NT2/D1 (cell line): ENCODE results near the gene LST1.

Source experiments
- DNase-seq: peaks from one replicate; pipeline ENCODE4 v3.0.0-alpha.2; 2011; ENCODE audit warnings: low read depth, low spot score
- H3K27me3 ChIP-seq: 2 replicates; pipeline ENCODE4 v1.6.0; 2011; ENCODE audit warnings: mild to moderate bottlenecking; ENCODE audit not compliant: insufficient read length, insufficient read depth
- H3K36me3 ChIP-seq: 2 replicates; pipeline ENCODE4 v1.6.1; 2011; ENCODE audit warnings: mild to moderate bottlenecking, low read length, mixed read lengths; ENCODE audit not compliant: insufficient read depth, insufficient read length
- H3K4me1 ChIP-seq: 2 replicates; pipeline ENCODE4 v1.5.1; 2011; ENCODE audit not compliant: insufficient read depth, insufficient read length
- H3K4me3 ChIP-seq: 2 replicates; pipeline ENCODE4 v1.5.1; 2011; ENCODE audit warnings: low read depth; ENCODE audit not compliant: insufficient read length
- H3K9ac ChIP-seq: 2 replicates; pipeline ENCODE4 v1.6.0; 2011; ENCODE audit warnings: low read depth; ENCODE audit not compliant: insufficient read length
- H3K9me3 ChIP-seq: 2 replicates; pipeline ENCODE4 v1.5.1; 2011; ENCODE audit warnings: mild to moderate bottlenecking, low read length; ENCODE audit not compliant: insufficient read depth
- SUZ12 ChIP-seq: IDR thresholded peaks from 2 replicates; pipeline ENCODE4 v1.6.1; 2011; ENCODE audit not compliant: insufficient read length, insufficient read depth; ENCODE audit errors: extremely low read depth
- YY1 ChIP-seq: IDR thresholded peaks from 2 replicates; pipeline ENCODE4 v1.6.1; 2011; ENCODE audit not compliant: insufficient read length, insufficient read depth
- ZNF274 ChIP-seq: IDR thresholded peaks from 2 replicates; pipeline ENCODE4 v1.6.1; 2011; ENCODE audit warnings: mild to moderate bottlenecking, low read depth, low read length

Gene LST1

DNA sequence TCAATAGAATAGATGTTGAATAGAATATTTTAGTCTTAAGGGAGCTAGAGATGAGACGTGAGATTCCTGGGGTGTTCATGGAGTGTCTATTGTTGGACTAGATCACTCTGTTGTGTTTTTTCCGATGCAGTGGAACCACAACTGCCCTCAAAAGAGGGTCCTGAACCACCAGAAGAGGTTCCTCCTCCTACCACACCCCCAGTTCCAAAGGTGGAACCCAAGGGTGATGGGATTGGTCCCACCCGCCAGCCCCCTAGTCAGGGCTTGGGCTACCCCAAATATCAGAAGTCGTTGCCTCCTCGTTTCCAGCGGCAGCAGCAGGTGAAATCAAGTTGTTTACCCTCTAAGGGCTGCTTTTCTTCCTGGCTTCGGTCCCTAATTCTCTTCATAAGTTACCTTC is 42.9 kb downstream of the LST1 start:
- DNase-seq = no peak
- TF ChIP-seq YY1 = no peak
- TF ChIP-seq SUZ12 = no peak
- no peak for TF ChIP-seq ZNF274
- no peaks in the 10 kb centered on the region for H3K27me3 ChIP-seq
- peaks cover 5% of the 10 kb centered on the region for H3K4me1 ChIP-seq
- H3K4me3 ChIP-seq = no peak overlapping the region
- H3K36me3 ChIP-seq = peaks cover 97% of the 10 kb centered on the region
- no peak overlapping the region for H3K9ac ChIP-seq
- H3K9me3 ChIP-seq = no peaks in the 10 kb centered on the region

DNA sequence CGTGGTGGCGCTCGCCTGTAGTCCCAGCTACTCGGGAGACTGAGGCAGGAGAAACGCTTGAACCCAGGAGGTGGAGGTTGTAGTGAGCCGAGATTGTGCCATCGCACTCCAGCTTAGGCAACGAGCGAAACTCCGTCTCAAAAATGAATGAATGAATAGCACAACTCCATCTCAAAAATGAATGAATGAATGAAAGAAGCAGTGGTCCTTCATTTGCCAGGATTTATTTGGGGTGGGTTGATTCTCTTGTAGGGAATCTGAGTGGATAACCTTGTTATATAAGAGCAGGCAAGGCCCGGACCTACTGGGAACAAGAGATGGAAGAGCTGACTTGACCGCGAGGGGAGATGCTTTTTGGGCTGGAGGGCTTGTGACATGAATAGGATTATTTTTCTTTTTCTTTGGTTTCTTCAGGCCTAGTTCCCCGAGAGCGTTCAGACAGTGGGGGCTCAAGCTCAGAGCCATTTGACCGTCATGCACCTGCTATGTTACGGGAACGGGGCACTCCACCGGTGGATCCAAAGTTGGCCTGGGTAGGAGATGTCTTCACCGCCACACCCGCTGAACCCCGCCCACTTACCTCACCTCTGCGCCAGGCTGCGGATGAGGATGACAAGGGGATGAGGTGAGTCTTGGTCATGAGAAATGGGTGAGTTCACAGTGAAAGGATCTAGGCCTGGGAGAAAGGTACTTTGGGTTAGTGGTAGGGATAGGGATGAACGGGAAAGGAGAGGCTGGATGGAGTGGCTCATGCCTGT is 44.3 kb downstream of the LST1 start:
- H3K4me3 ChIP-seq = no peak overlapping the region

DNA sequence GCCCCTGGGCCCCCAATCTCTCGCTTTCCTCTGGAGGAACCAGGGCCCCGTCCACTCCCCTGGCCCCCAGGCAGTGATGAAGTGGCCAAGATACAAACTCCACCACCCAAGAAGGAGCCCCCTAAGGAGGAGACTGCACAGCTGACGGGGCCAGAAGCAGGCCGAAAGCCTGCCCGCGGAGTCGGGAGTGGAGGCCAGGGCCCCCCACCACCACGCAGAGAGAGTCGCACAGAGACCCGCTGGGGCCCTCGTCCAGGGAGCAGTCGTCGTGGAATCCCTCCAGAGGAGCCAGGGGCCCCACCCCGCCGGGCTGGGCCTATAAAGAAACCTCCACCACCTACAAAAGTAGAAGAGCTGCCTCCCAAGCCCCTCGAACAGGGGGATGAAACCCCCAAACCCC is 45.1 kb downstream of the LST1 start:
- H3K4me1 ChIP-seq = peaks cover 2% of the 10 kb centered on the region
- H3K9me3 ChIP-seq = no peaks in the 10 kb centered on the region
- peaks cover 97% of the 10 kb centered on the region for H3K36me3 ChIP-seq
- TF ChIP-seq SUZ12 (no peak), ZNF274 (no peak), YY1 (no peak)
- H3K27me3 ChIP-seq = no peaks in the 10 kb centered on the region
- no peak overlapping the region for H3K9ac ChIP-seq
- no peak overlapping the region for H3K4me3 ChIP-seq
- no peak for DNase-seq

More for the DNA sequence above, 44.3 kb downstream of the LST1 start:
- DNase-seq = no peak
- Histone ChIP-seq H3K36me3 (peaks cover 97% of the 10 kb centered on the region), H3K4me1 (peaks cover 3% of the 10 kb centered on the region), H3K27me3 (no peaks in the 10 kb centered on the region), H3K9me3 (no peaks in the 10 kb centered on the region), H3K9ac (no peak overlapping the region)
- TF ChIP-seq YY1 = no peak
- TF ChIP-seq SUZ12 = no peak
- no peak for TF ChIP-seq ZNF274

DNA sequence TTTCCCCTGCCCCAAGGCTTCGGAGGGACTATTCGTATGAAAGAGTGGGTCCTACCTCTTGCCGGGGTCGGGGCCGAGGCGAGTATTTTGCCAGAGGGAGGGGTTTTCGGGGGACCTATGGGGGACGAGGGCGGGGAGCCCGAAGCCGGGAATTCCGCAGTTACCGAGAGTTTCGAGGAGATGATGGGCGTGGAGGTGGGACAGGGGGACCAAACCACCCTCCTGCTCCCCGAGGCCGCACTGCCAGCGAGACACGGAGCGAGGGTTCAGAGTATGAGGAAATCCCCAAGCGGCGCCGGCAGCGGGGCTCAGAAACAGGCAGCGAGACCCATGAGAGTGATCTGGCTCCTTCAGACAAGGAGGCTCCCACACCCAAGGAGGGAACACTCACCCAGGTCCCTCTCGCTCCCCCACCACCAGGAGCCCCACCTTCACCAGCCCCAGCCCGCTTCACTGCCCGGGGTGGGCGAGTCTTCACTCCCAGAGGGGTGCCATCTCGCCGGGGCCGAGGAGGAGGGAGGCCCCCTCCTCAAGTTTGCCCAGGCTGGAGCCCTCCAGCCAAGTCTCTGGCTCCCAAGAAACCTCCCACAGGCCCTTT is 45.7 kb downstream of the LST1 start:
- Histone ChIP-seq H3K36me3 (peaks cover 97% of the 10 kb centered on the region), H3K9me3 (no peaks in the 10 kb centered on the region)

DNA sequence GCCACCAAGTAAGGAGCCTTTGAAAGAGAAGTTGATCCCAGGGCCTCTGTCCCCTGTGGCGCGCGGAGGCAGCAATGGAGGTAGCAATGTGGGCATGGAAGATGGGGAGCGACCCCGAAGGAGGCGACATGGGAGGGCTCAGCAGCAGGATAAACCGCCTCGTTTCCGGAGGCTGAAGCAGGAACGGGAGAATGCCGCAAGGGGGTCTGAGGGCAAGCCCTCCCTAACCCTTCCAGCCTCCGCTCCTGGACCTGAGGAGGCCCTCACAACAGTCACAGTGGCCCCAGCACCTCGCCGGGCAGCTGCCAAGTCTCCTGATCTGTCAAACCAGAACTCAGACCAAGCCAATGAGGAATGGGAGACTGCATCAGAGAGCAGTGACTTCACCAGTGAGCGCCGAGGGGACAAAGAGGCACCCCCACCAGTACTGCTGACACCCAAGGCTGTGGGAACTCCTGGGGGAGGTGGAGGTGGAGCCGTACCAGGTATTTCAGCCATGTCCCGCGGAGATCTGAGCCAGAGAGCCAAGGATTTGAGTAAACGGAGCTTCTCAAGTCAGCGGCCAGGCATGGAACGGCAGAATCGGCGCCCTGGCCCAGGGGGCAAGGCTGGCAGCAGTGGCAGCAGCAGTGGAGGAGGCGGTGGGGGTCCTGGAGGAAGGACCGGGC is 46.3 kb downstream of the LST1 start:
- Histone ChIP-seq H3K36me3 (peaks cover 97% of the 10 kb centered on the region), H3K27me3 (no peaks in the 10 kb centered on the region), H3K4me1 (peaks cover 2% of the 10 kb centered on the region), H3K4me3 (no peak overlapping the region), H3K9ac (no peak overlapping the region), H3K9me3 (no peaks in the 10 kb centered on the region)
- TF ChIP-seq YY1 = no peak
- TF ChIP-seq ZNF274 = no peak
- no peak for TF ChIP-seq SUZ12
- DNase-seq = no peak

More for the DNA sequence above, 45.7 kb downstream of the LST1 start:
- Histone ChIP-seq H3K27me3 (no peaks in the 10 kb centered on the region), H3K4me1 (peaks cover 2% of the 10 kb centered on the region), H3K9ac (no peak overlapping the region), H3K4me3 (no peak overlapping the region)
- no peak for DNase-seq
- TF ChIP-seq ZNF274 (no peak), SUZ12 (no peak), YY1 (no peak)

DNA sequence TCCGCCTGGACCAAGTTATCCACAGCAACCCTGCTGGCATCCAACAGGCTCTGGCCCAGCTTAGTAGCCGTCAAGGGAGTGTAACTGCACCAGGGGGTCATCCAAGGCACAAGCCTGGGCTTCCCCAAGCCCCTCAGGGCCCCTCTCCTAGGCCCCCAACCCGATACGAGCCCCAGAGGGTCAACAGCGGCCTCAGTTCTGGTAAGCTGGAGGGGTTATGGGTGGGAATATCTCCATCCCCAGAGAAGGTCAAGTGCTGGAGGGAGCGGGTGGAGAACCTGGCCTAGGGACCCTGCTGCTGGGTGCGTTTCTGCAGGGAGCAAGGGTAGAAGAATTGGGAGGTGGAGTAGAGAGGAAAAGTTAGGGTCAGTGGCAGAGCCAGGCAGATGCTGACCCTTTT is 47.4 kb downstream of the LST1 start:
- Histone ChIP-seq H3K27me3 (no peaks in the 10 kb centered on the region), H3K9me3 (no peaks in the 10 kb centered on the region), H3K4me1 (peaks cover 2% of the 10 kb centered on the region), H3K4me3 (no peak overlapping the region), H3K36me3 (peaks cover 94% of the 10 kb centered on the region), H3K9ac (no peak overlapping the region)
- TF ChIP-seq ZNF274 (no peak), YY1 (no peak), SUZ12 (no peak)
- DNase-seq = no peak

DNA sequence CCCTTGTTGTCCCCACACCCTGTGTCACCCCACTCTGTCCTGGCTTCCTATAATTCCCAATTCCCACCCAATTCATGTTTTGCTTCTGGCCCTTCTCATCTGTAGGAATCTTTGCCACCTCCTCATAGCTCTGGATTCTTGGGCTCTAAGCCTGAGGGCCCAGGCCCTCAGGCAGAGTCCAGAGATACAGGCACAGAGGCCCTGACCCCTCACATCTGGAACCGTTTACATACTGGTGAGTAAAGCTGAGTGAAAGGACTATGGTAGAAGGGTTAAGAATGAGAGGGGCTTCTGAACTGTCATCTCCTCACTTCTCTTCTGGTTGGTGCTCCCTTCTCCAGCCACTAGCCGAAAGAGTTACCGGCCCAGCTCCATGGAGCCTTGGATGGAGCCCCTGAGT is 48.1 kb downstream of the LST1 start:
- no peaks in the 10 kb centered on the region for H3K9me3 ChIP-seq
- peaks cover 2% of the 10 kb centered on the region for H3K4me1 ChIP-seq
- H3K9ac ChIP-seq = no peak overlapping the region
- no peak overlapping the region for H3K4me3 ChIP-seq
- peaks cover 90% of the 10 kb centered on the region for H3K36me3 ChIP-seq
- TF ChIP-seq SUZ12 = no peak
- TF ChIP-seq ZNF274 = no peak
- no peak for TF ChIP-seq YY1
- H3K27me3 ChIP-seq = no peaks in the 10 kb centered on the region
- no peak for DNase-seq
